NCI-H524 (cell line): ENCODE measurements around the gene SLC25A25.
"Not testable (repeated sequence)": the region's sequence is repeated elsewhere in the genome, so short reads cannot be mapped to it uniquely, and the experiment has no call there.

Source experiments
- DNase-seq, 2 experiments: peaks; one replicate each; lab custom pipeline; 2025; lab: John Stamatoyannopoulos, UW

SLC25A25 gene

GRCh38 chr9:128124873-128125579 lies 57.0 kb downstream of the SLC25A25 start:
- DNase-seq = peak; percentile 59 to 79

- no peak for DNase-seq
Measured at GRCh38 chr9:128125580-128126354, 57.7 kb downstream of the SLC25A25 start.

DNA sequence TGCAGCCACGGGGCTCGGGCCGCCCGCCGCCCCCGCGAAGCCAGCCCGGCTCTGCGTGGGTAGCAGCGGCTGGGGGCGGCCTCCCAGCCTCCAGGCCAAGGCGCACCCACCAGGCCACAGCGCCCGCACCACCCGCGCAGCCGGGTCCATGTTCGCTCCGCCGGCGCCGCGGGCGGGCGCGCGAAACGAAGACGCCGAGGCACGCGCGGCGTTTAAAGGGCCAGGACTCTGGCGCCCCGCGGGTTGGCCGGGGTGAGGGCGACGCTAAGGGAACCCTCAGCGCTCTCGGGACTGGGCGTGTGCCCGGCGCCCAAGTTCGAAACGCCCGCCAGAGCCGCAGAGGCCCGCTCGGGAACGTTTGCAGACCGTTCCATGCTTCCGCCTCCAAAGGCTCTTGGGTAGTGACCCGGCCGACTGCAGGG lies 59.5 kb downstream of the SLC25A25 start, which contains the start of gene PTGES2:
TSS of gene PTGES2 (minus strand) at position 162 of the 422 bp plus-strand sequence. CDS start at position 150, 12 bp downstream.
- DNase-seq = peak; percentile 75 to 86

DNA sequence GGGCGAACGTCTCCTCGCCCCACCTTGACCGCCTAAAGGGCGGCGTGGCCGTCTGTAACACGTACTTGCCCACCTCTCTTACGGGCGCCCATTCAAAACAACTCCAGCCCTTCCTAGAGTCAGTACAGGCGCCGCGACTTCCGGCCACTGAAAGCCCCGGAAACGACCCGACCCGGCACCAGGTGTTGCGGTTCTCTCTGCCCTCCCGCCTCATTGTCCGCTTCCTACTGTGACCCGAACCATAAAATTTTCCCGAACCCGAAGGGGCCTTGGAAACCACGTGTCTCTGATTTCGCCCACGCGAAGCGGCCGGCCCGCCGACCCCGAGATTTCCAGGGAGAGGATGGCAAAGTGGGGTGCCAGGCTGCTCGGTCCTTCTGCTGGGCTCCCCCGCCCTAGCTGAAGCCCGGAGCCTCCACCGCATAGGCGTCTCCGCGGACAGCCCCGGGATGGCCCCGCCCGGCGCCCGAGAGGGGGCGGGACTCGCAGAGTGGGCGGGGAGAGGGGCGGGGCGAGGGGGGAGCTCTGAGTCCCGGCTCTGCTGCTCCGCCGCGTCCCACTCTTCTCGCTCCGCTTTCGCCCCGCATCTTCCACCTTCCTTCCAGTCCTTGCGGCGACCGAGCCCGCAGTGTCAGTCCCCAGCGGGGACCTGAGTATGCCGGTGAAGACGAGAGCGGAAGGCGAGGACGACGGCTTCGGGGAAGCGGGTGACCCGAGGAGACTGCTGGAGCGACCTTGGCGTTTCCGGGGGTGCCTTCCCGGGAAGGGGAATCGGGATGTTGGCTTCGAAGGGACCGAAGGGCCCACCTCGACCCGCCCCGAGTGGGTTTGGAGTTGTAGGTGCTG lies 60.2 kb downstream of the SLC25A25 start:
- peak; percentile 90 to 91 for DNase-seq

- no peak for DNase-seq
Measured at GRCh38 chr9:128128836-128129590, 61.0 kb downstream of the SLC25A25 start.

DNA sequence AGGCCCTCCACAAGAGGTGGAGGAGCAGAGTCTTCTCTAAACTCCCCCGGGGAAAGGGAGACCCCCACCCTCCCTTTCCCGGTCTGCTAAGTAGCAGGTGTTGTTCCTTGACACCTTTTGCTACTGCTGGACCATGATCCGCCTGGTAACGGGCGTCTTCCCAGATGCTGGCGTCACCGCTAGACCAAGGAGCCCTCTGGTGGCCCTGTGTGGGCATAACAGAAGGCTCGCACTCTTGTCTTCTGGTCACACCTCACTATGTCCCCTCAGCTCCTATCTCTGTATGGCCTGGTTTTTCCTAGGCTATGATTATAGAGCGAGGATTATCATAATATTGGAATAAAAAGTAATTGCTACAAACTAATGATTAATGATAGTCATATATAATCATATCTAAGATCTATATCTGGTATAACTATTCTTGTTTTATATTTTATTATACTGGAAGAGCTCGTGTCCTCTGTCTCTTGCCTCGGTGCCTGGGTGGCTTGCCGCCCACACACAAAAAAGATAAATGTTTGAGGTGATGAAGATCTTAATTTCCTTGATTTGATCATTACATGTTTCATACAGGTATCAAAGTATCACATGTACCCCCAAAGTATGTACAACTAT lies 62.1 kb downstream of the SLC25A25 start:
- not testable (repeated sequence) for DNase-seq

DNA sequence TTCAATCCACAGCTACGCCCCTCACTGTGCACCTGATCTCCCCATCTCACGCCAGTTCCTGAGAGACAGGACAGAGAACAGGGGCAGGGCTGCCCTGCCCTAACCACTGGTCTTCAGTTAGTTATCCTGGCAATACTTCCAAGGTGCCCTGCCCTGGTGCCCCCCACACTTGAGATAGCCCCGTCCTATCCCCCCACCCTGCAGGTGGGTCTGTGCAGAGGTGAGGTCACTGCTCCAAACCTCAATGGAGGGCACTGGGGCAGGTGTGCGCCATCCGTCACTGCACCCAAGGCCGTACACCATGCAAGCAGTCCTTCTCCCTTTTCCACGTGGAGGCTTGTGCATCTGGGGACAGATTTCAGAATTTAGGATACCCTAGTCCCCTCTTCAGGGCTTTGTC lies 62.6 kb downstream of the SLC25A25 start:
- DNase-seq = not testable (repeated sequence)

GRCh38 chr9:128131346-128131745 lies 63.3 kb downstream of the SLC25A25 start:
- not testable (repeated sequence) for DNase-seq

DNA sequence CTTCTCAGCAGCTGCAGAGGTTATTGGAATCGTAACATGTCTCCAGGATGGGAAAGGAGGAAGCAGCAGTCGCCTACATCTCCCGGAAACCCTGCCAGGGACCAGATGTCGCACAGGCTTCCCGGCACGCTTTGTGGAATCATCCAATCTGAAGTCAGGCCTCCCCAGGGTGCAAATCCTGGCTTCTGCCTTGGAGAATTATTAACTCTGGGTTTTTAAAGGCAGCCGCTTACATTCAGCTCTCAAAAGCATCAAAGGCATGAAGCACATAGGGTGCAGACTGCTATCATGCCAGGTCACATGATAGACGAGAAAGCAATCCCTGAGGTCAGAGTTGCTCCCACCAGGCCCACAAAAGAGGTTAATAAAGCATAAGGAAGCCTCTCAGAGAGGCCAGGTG lies 64.1 kb downstream of the SLC25A25 start:
- peak; percentile 27 to 79 for DNase-seq

DNA sequence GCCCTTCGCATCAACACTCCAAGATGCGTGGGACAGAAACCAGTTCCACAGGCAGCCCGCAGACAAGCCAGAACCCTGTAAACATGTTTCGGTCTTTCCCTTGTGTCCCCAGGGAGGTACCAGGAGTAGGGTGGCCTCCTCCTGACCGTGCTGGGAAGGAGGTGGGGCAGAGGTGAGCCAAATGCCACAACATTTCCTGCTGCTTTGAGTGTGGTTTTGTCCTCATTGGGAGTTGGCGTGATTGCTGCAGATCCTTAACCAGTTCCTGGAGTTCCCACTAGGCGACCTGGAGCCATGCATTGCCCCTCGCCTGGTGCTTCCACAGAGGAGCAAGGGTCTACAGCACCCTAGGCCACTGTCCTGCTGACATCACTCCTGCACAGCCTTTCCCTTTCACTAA lies 67.5 kb downstream of the SLC25A25 start:
- DNase-seq = peak in 1 of 2 experiments; percentile 46

DNA sequence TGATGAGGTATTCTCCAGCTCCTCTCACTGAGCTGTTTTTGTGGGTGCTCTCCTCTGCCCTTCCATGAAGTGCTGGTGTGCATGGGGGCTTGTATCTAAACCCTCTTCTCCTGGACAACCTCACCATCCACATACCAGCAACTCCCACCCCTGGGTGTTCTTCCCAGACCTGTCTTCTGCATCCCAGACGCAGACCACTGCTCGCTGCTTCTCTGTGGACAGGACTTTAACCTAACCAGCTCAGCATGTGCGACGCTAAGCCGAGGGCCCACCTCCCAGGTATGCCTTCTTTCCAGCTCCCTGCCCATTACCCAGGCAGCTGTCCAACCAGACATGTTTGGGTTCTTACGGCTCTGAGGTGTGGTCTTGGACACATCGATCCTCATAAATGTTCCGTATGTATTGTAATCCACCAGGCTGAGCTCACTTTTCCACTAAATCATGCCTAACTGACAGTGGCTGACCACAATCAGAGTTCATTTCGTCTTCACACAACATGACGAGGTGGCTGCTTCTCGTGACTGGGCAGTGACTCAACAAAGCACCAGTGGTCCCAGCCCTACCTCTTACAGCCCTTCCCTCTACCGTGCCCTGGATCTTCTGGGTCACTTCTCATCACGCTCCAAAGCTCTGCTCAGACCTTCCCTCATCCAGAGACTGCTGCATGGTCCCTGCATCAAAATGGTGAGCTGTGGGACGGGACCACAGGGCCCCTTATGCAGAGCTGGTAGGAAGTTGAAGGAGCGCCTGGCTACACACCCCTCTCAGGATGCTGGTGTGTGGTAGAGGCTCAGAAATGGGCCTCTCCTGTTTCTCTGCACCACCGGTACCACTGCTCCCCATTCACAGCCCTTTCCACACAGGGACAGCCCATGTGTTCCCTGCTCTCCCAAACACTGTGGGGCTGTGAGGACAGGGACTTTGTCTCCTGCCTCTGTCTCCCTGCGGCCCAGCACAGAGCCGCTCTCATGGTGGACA lies 69.1 kb downstream of the SLC25A25 start:
- DNase-seq = no peak

GRCh38 chr9:128138001-128138400 lies 70.0 kb downstream of the SLC25A25 start:
- peak in 1 of 2 experiments; percentile 21 for DNase-seq

DNA sequence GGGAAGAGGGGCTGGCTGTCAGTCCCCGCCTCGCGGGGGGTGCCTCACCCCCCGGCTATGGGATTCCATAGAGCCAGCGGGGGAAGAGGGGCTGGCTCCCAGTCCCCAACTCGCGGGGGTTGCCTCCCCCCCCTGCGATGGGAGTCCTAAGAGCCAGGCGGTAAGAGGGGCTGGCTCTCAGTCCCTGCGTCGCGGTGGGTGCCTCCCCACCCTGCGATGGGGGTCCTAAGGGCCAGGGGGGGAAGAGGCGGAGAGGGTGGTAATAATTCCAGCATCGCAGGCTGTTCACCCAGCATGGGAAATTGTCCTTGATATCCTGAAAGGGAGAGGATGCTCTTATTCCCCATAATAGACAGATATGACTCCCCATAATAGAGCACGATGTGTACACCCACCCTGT lies 71.6 kb downstream of the SLC25A25 start:
- no peak for DNase-seq

- DNase-seq = no peak
Measured at GRCh38 chr9:128141604-128142003, 73.6 kb downstream of the SLC25A25 start.

- no peak for DNase-seq
Measured at GRCh38 chr9:128142061-128142460, 74.0 kb downstream of the SLC25A25 start.

DNA sequence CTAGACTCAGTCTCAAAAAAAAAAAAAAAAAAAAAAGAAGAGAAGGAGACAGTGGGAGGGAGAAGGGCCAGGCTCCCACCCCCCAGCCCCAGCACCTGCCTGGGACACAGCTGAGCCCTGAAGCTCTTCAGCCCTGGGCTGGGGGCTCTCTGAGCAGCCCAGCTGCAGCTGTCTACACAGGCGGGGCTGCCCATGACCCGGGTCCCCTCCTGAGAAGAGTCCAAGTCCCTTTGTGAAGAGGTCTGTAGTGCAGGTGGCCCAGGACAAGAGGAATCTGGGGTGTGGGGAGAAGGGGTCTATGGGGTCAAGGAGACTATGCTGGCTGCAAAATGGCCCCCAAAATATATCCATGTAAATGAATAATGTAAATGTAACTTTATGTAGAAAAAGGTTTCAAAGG lies 74.6 kb downstream of the SLC25A25 start:
- DNase-seq = no peak

DNA sequence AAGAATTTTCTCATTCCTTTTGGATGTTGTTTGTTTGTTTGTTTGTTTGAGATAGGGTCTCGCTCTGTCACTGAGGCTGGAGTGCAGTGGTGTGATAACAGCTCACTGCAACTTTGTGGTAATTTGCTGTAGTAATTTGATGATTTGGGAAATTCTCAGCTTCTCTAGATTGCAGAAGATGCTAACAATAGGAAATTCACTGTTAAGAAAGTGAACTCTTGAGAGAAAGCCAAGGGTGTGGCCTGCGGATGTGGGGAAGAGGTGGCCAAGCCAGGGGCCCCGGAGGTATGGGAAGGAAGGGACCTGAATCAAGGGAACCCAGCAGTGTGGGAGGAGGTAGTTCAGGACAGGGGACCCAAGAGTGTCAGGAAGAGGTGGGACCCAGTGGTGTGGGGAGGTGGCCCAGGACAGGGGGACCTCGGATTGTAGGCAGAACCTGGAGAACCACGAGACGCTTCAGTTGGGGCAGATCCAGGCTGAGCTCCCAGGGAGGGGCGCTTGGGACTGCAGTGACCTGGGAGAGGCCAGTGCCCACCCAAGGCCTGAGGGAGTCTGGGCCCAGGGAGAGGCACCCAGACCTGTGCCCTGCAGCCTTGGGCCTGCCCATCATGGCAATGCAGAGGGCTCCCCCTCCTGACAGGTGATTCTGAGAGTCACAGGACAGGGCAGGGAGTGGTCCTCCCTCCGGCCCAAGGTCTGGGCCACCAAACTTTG lies 75.7 kb downstream of the SLC25A25 start:
- no peak for DNase-seq

DNA sequence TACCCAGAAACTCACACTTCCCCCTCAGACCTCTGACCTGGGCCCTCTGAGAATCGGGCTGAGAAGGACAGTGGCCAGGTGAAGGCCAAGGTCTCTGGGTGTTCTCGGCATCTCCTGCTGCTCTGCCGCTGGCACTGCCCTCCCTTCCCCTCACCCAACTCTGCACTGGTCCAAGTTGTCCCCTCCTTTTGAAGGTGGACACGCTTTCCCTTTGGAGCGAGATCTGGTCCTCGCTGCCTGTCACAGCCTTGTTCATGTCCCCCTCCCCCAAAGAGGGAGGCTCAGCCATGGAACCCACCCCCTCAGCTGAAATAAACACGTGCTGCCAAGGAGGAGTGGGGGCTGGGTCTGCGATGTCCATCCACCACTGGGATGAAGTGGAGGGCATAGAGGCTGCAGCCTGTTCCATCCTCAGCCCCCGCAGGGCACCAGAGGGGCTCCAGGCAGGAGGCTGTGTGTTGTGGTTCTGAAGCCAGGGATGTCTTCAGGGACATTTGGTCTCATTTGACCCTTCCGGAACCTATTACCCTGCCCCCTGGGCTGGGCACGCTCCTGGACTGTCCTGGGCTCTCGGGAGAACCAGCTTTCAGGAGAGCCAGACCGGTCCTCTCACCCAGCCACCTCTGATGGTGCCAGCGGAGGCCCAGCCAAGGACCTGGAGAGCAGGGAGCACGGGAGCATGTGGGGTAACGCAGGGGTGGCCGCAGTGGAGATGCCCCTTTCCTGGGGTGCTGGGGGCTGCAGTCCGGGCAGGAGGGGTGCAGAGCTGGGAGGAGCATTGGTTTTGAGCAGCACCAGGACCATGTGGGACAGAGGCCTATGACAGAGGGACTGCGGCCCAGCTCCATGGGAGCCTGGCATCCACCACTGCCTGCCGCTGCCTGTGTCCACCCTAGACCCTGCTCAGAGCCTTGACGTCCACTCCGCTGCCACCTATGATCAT lies 76.5 kb downstream of the SLC25A25 start:
- no peak for DNase-seq
